Stimulated activated CD8-positive, alpha-beta memory T cell treated with anti-CD3 and anti-CD28 coated beads, Interleukin-7, amount 100 ng/mL, for 4 hours (primary cell): ENCODE measurements around the gene CDC23.
"Not testable (repeated sequence)": the region's sequence is repeated elsewhere in the genome, so short reads cannot be mapped to it uniquely, and the experiment has no call there.

ENCODE experiments used
- DNase-seq, 2 donors: peaks; one replicate each; pipeline ENCODE4 v3.0.0-alpha.2; 2020; ENCODE audit warnings: low read depth in 2 of 2

The CDC23 gene, protein sequence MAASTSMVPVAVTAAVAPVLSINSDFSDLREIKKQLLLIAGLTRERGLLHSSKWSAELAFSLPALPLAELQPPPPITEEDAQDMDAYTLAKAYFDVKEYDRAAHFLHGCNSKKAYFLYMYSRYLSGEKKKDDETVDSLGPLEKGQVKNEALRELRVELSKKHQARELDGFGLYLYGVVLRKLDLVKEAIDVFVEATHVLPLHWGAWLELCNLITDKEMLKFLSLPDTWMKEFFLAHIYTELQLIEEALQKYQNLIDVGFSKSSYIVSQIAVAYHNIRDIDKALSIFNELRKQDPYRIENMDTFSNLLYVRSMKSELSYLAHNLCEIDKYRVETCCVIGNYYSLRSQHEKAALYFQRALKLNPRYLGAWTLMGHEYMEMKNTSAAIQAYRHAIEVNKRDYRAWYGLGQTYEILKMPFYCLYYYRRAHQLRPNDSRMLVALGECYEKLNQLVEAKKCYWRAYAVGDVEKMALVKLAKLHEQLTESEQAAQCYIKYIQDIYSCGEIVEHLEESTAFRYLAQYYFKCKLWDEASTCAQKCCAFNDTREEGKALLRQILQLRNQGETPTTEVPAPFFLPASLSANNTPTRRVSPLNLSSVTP

DNA sequence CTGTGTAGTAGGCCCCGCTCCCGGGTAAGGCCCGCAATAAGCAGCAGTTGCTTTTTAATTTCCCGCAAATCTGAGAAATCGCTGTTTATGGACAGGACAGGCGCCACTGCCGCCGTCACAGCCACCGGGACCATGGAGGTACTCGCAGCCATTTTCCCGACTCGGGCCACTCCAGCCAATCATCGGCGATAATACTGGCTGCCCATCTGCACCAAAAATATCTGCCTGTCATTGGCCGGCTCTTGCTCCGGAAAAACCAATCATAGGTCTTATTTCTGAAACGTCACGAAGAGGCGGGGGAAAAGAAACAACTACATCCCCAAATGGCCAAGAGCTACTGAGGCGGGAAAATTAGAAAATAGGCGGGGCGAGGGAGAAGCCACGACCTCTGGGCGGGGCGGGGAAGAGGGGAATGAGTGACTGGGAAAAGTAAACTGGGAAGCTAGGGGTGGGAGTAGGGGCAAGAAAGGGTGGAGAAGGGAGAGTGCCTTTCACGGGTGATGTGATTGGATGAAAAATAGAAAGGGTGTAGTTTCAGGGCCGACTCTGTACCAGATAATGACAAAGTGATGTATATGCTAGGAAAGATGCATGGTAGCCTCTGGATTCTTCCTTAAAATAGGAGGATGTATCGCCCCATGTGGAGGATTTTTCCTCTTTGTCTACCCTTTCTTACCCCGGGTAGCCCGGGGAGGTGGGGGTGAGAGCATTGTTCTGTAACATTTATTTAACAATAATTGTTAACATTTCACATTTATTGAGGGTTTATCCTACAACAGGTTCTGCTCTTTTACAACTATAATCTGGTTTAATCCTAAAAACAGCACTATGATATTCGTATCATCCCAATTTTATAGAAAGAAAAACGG lies at the start of gene CDC23:
CDC23 (minus strand) TSS at position 163 of the 869 bp plus-strand sequence; CDS start at position 152, 11 bp downstream.
- DNase-seq, result peak; percentile 79 to 89

DNA sequence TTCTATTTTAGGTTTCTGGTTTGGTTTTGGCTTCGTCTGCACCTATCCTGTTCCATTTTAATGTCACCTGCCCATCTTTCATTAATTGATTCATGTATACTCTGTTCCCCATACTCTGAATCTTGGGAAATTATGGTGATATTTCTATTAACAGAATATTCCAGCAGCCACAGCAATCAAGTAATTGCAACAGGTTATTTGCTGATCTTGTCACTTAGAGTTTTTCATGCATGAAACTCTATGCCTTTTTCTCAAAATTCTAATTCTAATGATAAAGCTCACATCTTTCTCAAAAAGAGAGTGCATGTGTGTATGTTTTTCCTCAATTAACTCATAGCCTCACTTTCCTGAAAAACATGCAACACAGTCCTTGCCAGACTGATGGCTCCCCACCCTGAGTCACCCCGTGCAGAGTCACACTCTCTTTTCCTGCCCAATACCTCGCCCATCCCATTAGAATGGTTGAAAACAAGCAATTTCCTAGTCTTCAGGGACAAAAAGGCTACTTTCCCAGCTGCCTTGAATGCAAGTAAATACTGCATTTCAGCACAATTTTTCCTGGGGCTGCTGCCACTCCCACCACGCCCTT lies 45.7 kb upstream of the CDC23 start:
- no peak for DNase-seq

DNA sequence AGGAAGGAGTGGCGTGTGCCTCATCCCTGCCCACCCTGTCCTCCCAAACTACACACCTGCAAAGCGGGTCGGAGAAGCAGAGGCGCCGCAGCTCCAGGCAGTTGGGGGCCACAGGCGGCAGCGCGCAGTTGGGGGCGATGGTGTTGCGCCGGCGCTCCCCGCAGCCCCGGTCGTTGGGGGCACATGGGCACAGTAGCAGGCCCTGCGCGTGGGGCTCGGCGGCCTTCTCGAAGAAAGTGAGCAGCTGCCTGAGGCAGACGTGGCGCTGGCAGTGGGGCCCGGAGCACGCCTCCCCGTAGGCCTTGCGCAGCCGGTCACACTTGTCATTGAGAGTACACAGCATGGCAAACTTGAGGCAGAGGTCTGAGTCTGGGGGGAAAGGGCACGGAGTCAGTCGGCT lies 44.5 kb upstream of the CDC23 start:
- DNase-seq, result no peak

DNA sequence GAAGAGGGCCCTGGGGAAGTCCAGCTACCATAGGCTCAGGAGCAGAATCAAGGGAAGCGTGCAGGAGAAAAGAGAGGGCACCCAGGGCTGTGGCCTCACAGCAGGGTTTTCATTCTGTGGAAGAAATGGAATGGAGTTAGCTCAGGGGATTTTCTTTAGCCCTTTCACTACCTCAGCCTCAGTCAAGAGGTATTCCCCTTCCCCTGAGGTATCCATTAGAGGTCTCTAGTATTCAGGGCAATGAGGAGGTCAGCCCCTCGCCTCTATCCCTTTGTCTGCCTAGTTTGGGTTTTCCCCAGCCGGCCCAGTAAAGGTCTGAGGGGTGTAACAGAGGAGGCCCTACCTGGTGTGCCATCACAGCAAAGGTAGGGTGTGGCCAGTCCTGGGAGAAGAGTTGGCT lies 39.8 kb upstream of the CDC23 start:
- no peak for DNase-seq

DNA sequence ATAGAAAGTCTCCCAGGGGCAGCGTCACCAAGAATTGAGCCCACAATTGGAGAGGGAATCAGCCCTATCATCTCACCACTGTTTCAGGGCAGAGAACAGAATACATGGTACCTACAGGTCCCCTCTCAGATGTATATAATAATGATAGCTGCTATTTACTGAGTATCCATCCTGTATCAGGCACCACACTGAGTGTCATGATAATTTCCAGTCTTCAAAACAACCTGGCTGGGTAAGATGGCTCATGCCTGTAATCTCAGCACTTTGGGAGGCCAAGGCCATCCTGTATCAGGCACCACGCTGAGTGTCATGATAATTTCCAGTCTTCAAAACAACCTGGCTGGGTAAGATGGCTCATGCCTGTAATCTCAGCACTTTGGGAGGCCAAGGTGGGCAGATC lies 34.7 kb upstream of the CDC23 start:
- not testable (repeated sequence) for DNase-seq

DNA sequence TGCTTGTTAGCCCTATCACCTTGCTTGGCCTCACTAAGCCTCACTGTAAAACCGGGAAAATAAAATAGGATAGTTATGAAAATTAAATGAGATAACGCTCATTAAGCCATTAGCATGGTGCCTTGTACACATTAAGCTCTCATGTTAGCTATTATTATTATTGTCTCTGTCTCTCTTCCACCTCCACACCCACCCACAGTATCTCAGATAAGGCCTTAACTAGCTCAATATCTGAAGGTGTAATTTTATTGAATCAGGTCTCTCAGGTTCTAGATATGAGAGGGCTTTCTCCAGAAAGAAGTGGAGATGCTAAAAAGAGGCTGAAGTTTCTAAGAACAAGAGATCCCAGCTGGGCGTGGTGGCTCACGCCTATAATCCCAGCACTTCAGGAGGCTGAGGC lies 33.7 kb upstream of the CDC23 start:
- no peak for DNase-seq

DNA sequence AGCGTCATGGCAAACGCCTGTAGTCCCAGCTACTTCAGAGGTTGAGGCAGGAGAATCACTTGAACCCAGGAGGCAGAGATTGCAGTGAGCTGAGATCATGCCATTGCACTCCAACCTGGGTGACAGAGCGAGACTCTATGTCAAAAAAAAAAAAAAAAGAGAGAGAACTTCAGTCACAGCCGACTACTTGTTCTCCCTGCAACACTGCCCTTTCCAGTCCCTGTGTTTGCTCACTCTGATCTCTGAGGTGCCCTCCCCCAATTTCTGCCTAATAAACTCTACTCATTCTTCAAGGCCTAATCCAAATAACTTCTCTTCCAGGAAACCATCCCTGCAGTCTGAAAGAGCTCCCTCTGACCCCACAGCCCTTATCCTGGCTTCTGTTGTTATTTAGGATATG lies 33.2 kb upstream of the CDC23 start:
- no peak for DNase-seq

DNA sequence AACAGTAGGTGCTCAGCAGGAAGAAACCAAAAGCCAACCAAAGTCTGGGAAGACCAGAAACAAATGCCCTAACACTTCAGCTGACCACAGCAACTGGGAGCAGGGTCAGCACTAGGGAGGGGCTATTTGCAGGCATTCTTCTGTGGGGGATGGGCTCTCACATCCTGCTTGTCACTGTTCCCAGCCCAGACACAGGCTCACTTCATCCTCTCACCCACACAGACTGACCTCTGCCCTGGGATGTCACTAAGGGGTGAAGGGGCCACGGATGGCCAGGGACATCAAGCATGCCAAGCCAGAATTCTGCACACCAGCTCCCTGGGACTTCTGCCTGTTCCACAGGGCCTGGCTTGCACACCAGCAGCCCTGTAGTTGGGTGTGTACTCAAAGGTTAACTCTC lies 32.6 kb upstream of the CDC23 start:
- DNase-seq, result no peak

DNA sequence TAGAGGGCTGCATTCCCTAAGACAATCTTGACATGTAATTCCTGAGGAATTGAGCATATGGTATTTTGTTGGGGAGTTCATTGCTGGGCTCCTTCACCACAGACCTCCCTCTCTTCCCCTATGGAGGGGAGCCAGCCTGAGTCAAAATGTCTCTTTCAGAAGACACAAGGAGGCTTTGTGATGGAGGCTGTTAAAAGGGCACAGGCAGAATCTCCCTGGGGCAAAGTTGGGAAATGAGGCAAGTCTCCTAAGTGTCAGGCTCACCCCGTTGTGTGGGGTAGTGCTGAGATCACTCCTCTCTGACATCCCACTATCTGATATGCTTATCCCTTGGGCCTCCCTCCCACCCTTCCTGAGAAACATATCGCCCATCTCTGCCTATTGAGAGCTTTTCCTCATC lies 30.7 kb upstream of the CDC23 start:
- DNase-seq, result no peak

DNA sequence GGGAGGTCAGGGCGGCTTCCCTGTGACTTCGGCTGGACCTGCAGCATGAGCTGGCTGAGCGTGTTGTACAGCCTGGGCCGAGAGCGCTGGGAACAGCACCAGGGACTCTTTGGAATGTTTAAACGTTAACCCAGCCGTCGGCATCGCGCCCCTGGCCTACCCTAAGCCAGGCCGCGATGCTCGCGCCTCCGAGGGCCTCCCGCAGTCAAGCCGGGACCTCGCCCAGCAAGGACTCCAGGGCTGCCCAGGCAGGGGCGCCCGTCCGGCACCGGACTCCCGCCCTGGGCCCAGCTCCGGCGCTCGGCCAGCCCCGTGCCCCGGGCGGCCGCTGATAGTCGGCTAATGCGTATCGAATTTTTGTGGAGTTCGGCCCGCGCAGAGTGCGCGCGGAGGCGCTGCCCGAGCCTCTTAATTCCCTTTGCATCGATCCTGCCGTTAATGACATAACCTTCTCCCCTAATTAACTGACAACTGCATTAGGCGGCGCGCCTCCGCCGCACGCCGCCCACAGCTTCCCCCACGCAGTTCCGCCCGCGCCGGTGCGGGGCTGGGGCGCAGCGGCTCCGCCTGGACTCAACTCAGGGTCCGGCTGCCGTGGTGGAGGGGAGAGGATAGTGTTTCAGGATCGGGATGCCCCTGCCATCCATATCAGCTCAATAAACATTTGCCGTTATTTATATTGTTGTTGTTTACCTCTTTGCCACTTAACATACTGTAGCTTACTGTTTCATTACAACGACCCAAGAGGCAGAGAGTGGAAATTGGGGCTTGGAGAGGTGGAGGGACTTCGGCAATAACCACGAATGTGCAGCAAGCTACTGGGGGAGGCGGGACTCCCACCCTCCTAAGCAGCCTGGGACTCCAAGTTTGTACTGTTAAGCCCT lies 28.8 kb upstream of the CDC23 start:
- no peak for DNase-seq

DNA sequence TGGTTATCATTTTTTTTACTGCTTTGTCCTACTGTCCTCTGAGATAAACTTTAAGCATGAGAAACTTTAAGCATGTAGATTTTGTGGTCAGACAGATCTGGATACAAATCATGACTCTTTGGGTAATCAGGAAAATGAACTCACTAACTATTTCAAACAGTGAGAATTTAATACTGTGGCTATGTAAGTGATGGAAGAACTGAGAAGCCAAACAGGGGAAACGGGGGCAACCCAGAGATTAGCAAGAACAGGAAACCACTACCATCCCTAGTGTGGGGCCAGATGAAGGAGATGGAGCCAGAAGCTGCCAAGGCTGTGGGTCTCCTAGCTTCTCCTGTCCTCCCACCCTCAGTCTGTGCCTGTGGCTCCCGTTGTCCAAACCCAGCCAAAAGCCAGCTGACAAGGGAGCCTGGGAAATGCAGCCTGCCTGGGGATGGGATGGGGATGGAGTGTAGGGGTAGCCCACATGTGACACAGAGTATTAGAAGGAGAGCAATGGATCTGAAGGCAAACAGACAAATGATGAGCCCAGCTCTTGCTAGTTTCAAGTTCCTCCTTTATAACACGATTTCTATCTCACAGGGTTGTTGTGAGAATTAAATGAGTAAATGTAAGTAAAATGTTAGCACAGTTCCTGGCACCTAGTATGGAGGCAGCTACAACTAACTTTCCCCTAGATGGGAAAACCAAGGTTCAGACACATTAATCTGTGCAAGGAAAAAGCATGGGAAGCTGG lies 27.7 kb upstream of the CDC23 start:
- no peak for DNase-seq

DNA sequence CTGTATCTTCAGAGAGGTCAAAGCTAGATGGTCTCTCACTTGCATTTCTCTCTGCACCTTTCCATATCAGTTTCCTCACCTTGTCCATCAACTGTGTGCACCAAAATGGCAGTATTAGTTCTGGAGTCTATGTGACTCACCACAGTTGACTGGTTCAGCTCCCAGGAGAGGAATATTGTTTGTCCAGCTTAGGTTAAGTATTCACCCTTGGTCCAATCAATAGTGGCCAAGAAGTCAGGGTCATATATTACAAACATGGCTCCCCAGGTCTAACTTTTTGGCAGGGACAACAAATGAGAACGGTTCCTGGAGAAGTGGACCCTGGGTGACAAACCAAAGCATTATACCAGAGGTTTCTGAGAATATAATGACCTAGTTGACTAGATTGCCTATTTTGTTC lies 24.9 kb upstream of the CDC23 start:
- DNase-seq, result no peak

DNA sequence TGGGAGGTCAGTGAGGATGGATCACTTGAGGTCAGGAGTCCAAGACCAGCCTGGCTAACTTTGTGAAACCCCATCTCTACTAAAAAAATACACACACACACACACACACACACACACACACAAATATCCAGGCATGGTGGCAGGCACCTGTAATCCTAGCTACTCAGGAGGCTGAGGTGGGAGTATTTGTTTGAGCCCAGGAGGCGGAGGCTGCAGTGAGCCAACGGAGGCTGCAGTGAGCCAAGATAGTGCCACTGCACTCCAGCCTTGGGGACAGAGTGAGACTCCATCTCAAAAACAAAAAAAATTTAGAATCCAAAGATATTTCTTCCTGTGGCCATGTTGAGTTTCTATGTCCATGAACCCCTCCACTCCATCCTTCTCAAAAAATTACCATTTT lies 21.5 kb upstream of the CDC23 start:
- DNase-seq, result no peak

DNA sequence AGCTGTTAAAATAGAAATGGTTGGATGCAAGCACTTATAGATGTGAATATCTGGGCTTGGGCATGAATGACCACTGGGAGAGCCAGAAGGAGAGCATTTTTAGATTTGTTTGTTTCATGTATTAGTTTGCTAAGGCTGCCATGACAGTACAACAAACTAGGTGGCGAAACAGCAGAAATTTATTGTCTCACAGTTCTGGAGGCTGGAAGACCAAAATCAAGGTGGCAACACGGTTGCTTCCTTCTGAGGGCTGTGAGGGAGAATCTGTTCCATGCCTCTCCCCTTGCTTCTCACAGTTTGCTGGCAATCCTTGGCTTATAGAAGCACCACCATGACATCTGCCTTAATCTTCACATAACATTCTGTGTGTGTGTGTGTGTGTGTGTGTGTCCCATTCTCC lies 20.2 kb upstream of the CDC23 start:
- DNase-seq, result no peak

DNA sequence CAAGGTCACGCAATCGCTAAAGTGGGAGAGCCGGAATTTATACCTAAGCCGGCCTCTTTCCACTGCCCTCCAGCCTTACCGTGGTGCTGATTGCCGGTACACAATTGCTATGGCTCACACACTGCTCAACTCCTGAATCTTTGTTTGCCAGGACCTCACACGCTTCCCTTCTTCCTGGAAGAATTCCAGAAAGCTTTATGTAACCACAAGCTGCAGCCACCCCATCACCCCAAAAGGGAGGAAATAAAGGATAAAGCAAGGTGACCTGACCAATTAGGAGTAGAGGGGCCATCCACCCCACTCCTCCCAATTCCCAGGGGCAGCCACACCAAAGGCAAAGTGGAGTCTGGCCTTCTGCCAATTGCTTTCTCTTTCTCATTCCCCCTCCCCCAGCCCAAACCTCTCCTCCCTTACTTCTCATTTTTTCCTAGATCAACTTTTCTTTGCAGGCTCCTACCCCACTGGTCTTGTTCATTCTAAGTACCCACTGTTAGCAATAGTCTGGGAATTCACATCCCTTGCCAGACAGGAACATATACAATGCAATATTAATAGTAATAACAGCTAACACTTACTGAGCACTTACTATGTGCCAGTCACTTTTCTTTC lies 18.0 kb upstream of the CDC23 start:
- DNase-seq, result no peak

DNA sequence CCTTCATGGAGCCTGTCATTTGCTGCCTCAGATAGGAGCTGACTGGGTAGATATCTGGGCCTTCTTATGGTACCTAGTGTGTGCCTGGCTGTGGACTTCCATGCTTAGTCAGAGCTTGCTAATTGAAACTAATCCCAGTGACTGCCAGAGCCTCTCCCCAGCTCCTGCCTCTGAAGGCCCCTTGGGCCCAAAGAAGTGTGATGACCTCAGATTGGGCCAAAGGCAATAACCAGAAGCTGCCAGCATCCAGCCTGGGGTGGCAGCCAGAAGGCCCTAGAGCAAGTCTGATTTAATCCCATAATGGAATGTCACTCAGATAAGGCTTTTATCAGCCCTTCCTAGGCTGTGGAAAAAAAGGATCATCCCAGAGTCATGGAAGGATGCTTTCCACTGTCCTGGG lies 17.1 kb upstream of the CDC23 start:
- no peak for DNase-seq

DNA sequence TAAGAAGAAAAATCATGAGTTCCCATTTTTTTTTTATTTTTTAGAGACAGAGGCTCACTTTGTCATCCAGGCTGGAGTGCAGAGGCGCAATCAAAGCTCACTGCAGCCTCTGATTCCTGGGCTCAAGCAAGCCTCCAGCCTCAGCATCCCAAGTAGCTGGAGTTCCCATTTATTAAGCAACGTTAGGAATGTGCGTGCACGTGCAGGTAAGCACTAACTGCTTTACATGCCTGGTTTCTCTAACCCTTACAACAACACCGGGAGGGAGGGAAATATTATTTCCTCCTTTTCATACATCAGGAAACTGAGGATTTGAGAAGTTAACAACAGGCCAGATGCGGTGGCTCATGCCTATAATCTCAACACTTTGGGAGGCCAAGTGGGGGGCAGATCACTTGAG lies 16.3 kb upstream of the CDC23 start:
- no peak for DNase-seq

DNA sequence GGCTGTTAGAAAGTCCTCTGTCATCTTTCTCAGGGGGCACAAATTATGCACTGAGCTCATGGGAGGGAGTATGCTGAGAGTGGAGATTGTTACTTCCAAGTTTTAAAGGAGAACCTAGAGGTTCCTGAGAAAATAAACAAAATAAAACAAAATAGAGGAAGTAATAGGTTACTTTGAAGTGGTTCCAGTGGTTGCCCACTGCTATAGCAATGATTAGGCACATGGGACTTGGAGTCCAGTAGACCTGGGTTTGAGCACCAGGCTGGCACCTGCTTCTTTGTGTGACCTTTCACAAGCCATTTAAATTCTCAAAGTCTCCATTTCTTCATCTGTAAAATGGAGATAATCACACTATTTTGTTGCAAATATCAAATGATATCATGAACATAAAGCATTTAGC lies 13.8 kb upstream of the CDC23 start:
- no peak for DNase-seq

DNA sequence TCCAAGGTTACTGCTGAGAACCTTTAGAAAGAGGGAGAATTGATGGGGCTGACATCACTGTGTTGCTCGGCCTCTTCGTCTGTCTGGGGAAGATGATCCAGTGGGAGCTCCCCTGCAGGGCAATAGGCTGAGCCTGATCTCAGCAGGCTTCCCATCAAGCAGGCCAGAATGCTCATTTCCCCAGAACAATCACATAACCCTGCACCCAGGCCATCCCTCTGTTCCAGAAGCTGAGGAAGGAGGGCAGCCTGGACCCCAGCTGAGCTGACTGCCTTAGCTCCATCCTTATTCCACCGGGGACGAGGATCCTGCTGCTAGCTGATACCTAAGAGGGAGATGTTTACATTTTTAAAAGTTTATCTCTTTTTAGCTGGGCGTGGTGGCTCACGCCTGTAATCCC lies 11.6 kb upstream of the CDC23 start:
- DNase-seq, result no peak

DNA sequence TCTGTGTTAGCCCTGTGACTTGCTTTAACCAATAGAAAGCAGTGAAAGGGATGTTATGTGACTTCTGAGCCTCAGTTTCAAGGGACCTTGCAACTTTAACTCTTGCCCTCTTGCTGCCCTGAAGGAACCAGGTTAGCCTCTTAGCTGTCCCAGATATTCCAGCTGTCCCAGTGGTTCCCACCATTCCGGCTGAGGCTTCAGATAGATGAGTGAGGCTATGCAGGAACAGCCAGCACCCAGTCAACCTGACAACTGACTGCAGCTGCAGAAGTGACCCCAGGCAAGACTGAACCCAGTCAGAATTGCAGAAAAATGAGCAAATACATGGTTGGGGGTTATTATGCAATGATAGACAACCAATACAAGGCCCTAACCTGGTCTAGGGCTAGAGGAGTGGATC lies 10.4 kb upstream of the CDC23 start:
- DNase-seq, result no peak
